ENCODE results near the gene MCCD1.
"Not testable (repeated sequence)": the region's sequence is repeated elsewhere in the genome, so short reads cannot be mapped to it uniquely, and the experiment has no call there.

GRCh38 chr6:31486065-31486837, 42.5 kb upstream of the MCCD1 start:
- not testable (repeated sequence) for TF ChIP-seq POLR2AphosphoS5, SPI1, POLR2A, TAF1, POU2F2 (IDR thresholded peaks at IDR 0.05; ENCODE audit: low read depth, low read length)
